H9 (cell line): ENCODE measurements around the gene ZBED5. TPM values are rescaled to one million over a fixed set of nuclear protein-coding genes. Genes with fewer than 3 reads are reported as not detected.

Experiments
- DNase-seq: peaks from one replicate; pipeline ENCODE4 v3.0.0-alpha.2; 2017
- H2AFZ ChIP-seq: one replicate; pipeline ENCODE4 v1.6.1; 2013; ENCODE audit warnings: mild to moderate bottlenecking, low read length, control low read depth, moderate library complexity
- H2AK5ac ChIP-seq: 2 replicates; pipeline ENCODE4 v1.6.1; 2013; ENCODE audit warnings: low read length, control low read depth, mixed read lengths; ENCODE audit not compliant: insufficient read length
- H2BK120ac ChIP-seq: one replicate; pipeline ENCODE4 v1.6.1; 2013; ENCODE audit warnings: low read depth, mild to moderate bottlenecking, low read length, control low read depth, inconsistent platforms; ENCODE audit not compliant: poor library complexity, severe bottlenecking
- H2BK12ac ChIP-seq: 2 replicates; pipeline ENCODE4 v1.6.1; 2013; ENCODE audit warnings: low read length, control low read depth, mixed read lengths, low read depth; ENCODE audit not compliant: insufficient read length
- H2BK15ac ChIP-seq: 2 replicates; pipeline ENCODE4 v1.6.1; 2013; ENCODE audit warnings: low read depth, low read length, control low read depth
- H2BK20ac ChIP-seq: one replicate; pipeline ENCODE4 v1.6.1; 2013; ENCODE audit warnings: low read depth, mild to moderate bottlenecking, low read length, control low read depth, inconsistent platforms; ENCODE audit not compliant: poor library complexity, severe bottlenecking
- H2BK5ac ChIP-seq: 2 replicates; pipeline ENCODE4 v1.6.1; 2013; ENCODE audit warnings: low read length, control low read depth, mixed read lengths; ENCODE audit not compliant: insufficient read length
- H3K14ac ChIP-seq: 2 replicates; pipeline ENCODE4 v1.6.1; 2013; ENCODE audit warnings: low read length, control low read depth; ENCODE audit not compliant: insufficient read depth
- H3K18ac ChIP-seq: 2 replicates; pipeline ENCODE4 v1.6.1; 2013; ENCODE audit warnings: low read depth, mild to moderate bottlenecking, mixed read lengths, low read length, control low read depth; ENCODE audit not compliant: insufficient read length
- H3K23ac ChIP-seq: 2 replicates; pipeline ENCODE4 v1.6.1; 2013; ENCODE audit warnings: low read length, control low read depth, mixed read lengths, low read depth; ENCODE audit not compliant: insufficient read length
- H3K23me2 ChIP-seq: 2 replicates; pipeline ENCODE4 v1.6.1; 2013; ENCODE audit warnings: low read depth, mild to moderate bottlenecking, mixed read lengths, low read length, control low read depth; ENCODE audit not compliant: insufficient read length, poor library complexity, severe bottlenecking
- H3K27ac ChIP-seq: 2 replicates; pipeline ENCODE4 v1.5.1; 2013; ENCODE audit warnings: low read length, control low read depth, mixed read lengths, low read depth; ENCODE audit not compliant: insufficient read length
- H3K27me3 ChIP-seq: 2 replicates; pipeline ENCODE4 v1.6.1; 2013; ENCODE audit warnings: low read length, control low read depth, inconsistent platforms; ENCODE audit not compliant: insufficient read depth
- H3K4ac ChIP-seq: 2 replicates; pipeline ENCODE4 v1.6.1; 2013; ENCODE audit warnings: low read depth, mild to moderate bottlenecking, control low read depth, inconsistent platforms, low read length, moderate library complexity
- H3K4me1 ChIP-seq: 2 replicates; pipeline ENCODE4 v1.6.1; 2013; ENCODE audit warnings: low read length, control low read depth, inconsistent platforms; ENCODE audit not compliant: insufficient read depth
- H3K4me2 ChIP-seq: 2 replicates; pipeline ENCODE4 v1.6.1; 2013; ENCODE audit warnings: low read length, control low read depth, mixed read lengths; ENCODE audit not compliant: insufficient read length, insufficient read depth
- H3K56ac ChIP-seq: 2 replicates; pipeline ENCODE4 v1.6.1; 2013; ENCODE audit warnings: low read depth, mild to moderate bottlenecking, mixed read lengths, low read length, control low read depth; ENCODE audit not compliant: insufficient read length
- H3K79me1 ChIP-seq: 2 replicates; pipeline ENCODE4 v1.6.1; 2013; ENCODE audit warnings: low read depth, mild to moderate bottlenecking, moderate library complexity, low read length, control low read depth, inconsistent platforms; ENCODE audit not compliant: insufficient read depth, poor library complexity, severe bottlenecking
- H3K79me2 ChIP-seq: 2 replicates; pipeline ENCODE4 v1.6.1; 2013; ENCODE audit warnings: low read length, control low read depth, inconsistent platforms; ENCODE audit not compliant: insufficient read depth
- H3K9ac ChIP-seq: 2 replicates; pipeline ENCODE4 v1.6.1; 2013; ENCODE audit warnings: low read length, control low read depth, mixed read lengths; ENCODE audit not compliant: insufficient read length; ENCODE audit errors: extremely low read depth
- H3K9me3 ChIP-seq: one replicate; pipeline ENCODE4 v1.6.1; 2013; ENCODE audit warnings: low read depth, low read length, inconsistent platforms; ENCODE audit not compliant: control insufficient read depth
- H3T11ph ChIP-seq: one replicate; pipeline ENCODE4 v1.6.1; 2013; ENCODE audit warnings: mild to moderate bottlenecking, low read length, control low read depth, inconsistent platforms
- H4K20me1 ChIP-seq: one replicate; pipeline ENCODE4 v1.6.1; 2013; ENCODE audit not compliant: control insufficient read depth, insufficient read length, insufficient read depth
- H4K5ac ChIP-seq: 2 replicates; pipeline ENCODE4 v1.6.1; 2013; ENCODE audit warnings: low read depth, mild to moderate bottlenecking, mixed read lengths, low read length, control low read depth; ENCODE audit not compliant: insufficient read length
- H4K8ac ChIP-seq: replicated peaks from 2 replicates; pipeline ENCODE4 v1.6.1; 2013; ENCODE audit warnings: low read length, control low read depth, mixed read lengths, low read depth; ENCODE audit not compliant: insufficient read length
- H4K91ac ChIP-seq: 2 replicates; pipeline ENCODE4 v1.6.1; 2013; ENCODE audit warnings: low read depth, mild to moderate bottlenecking, moderate library complexity, mixed read lengths, low read length, control low read depth; ENCODE audit not compliant: insufficient read length
- H3K27ac Mint-ChIP-seq, 3 experiments: 2 replicates in 2 of 3; 3 replicates in 1 of 3; pipeline ENCODE4 v1.8.0; 2020 to 2021; ENCODE audit warnings: mixed read lengths in 3 of 3, mild to moderate bottlenecking in 1 of 3, moderate library complexity in 1 of 3
- H3K27me3 Mint-ChIP-seq: 2 replicates; pipeline ENCODE4 v1.8.0; 2021; ENCODE audit warnings: low read depth, mild to moderate bottlenecking, moderate library complexity, mixed read lengths
- H3K36me3 Mint-ChIP-seq, 3 experiments: 2 replicates in 2 of 3; 3 replicates in 1 of 3; pipeline ENCODE4 v1.8.0; 2020 to 2021; ENCODE audit warnings: low read depth in 3 of 3, mixed read lengths in 3 of 3; ENCODE audit not compliant: insufficient read depth in 1 of 3
- H3K4me1 Mint-ChIP-seq, 2 experiments: 2 replicates each; pipeline ENCODE4 v1.8.0; 2020; ENCODE audit warnings: mixed read lengths in 2 of 2
- H3K4me3 Mint-ChIP-seq, 2 experiments: 2 replicates in 1 of 2; 3 replicates in 1 of 2; pipeline ENCODE4 v1.8.0; 2020 to 2021; ENCODE audit warnings: mild to moderate bottlenecking in 2 of 2, mixed read lengths in 2 of 2, moderate library complexity in 1 of 2
- H3K9me3 Mint-ChIP-seq, 2 experiments: 2 replicates in 1 of 2; 3 replicates in 1 of 2; pipeline ENCODE4 v1.8.0; 2020; ENCODE audit warnings: mild to moderate bottlenecking in 2 of 2, mixed read lengths in 2 of 2, moderate library complexity in 1 of 2
- CTCF ChIP-seq: fragments of 200-600 bp; sonication (generic); conservative IDR thresholded peaks from 3 replicates; pipeline ENCODE4 v1.8.0; 2021; ENCODE audit warnings: antibody characterized with exemption, mild to moderate bottlenecking
- WGBS: extraction: QIAGEN DNeasy Blood & Tissue Kit; methylation state at CpG from one replicate; pipeline ENCODE4 v1.1.7; 2013; ENCODE audit warnings: missing lambda C conversion rate, low lambda C conversion rate, mixed read lengths; ENCODE audit not compliant: insufficient read length; ENCODE audit errors: extremely low coverage; 5-methylcytosine and 5-hydroxymethylcytosine counted together
- total RNA-seq: library from RNA; stranded (reverse); gene quantifications from 2 replicates; pipeline ENCODE4 v1.2.1, GENCODE V29; 2021

The ZBED5 gene
- total RNA-seq, 1 experiment from 2014 or later, result 65.8 TPM

DNA sequence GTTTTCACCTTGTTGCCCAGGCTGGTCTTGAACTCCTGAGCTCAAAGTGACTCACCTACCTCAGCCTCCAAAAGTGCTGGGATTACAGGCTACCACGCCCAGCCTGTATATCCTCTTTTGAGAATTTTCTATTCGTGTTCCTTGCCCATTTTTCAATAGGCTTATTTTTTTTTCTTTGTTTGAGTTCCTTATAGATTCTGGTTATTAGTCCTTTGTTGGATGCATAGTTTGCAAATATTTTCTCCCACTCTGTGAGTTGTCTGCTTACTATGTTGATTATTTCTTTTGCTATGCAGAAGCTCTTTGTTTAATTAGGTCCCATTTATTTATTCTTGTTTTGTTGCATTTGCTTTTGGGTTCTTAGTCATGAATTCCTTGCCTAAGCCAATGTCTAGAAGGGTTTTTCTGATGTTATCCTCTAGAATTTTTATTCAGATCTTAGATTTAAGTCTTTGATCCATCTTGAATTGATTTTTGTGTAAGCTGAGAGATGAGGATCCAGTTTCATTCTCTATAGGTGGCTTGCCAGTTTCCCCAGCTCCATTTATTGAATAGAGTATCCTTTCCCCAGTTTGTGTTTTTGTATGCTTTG is 17.7 kb upstream of the ZBED5 start:
- no peak overlapping the region for H3T11ph ChIP-seq
- no peak overlapping the region for H3K56ac ChIP-seq
- no peak overlapping the region for H4K8ac ChIP-seq
- no peak for TF ChIP-seq CTCF
- Mint-ChIP-seq H3K36me3 (peaks cover 3 to 18% (median 5%) of the 10 kb centered on the region in 3 experiments; a peak in 6 of 7 replicates), H3K4me1 (peaks cover 9 to 14% of the 10 kb centered on the region in 2 experiments), H3K27me3 (no peaks in the 10 kb centered on the region), H3K27ac (no peak overlapping the region; a peak in 1 of 7 replicates), H3K4me3 (no peak overlapping the region), H3K9me3 (peaks cover 17 to 22% of the 10 kb centered on the region in 2 experiments)
- no peaks in the 10 kb centered on the region for H3K79me2 ChIP-seq
- no peaks in the 10 kb centered on the region for H3K79me1 ChIP-seq
- H2BK120ac ChIP-seq, result no peak overlapping the region
- no peak for DNase-seq
- no CpG with 5 or more reads among the region's 2 CpGs for WGBS
- no peaks in the 10 kb centered on the region for H3K23me2 ChIP-seq
- no peak overlapping the region for H4K5ac ChIP-seq
- no peak overlapping the region for H3K14ac ChIP-seq
- H2BK12ac ChIP-seq, result no peak overlapping the region
- H3K27ac ChIP-seq, result no peak overlapping the region
- H3K4me2 ChIP-seq, result no peak overlapping the region
- no peak overlapping the region for H2BK20ac ChIP-seq
- H4K20me1 ChIP-seq, result no peaks in the 10 kb centered on the region
- H4K91ac ChIP-seq, result no peak overlapping the region
- no peak overlapping the region for H3K4ac ChIP-seq
- H2BK5ac ChIP-seq, result no peak overlapping the region
- H3K18ac ChIP-seq, result no peak overlapping the region
- H3K9ac ChIP-seq, result no peak overlapping the region
- H3K9me3 ChIP-seq, result no peaks in the 10 kb centered on the region
- no peaks in the 10 kb centered on the region for H3K27me3 ChIP-seq
- H3K23ac ChIP-seq, result no peak overlapping the region
- H2BK15ac ChIP-seq, result no peak overlapping the region
- H2AK5ac ChIP-seq, result no peak overlapping the region
- H3K4me1 ChIP-seq, result peaks cover 2% of the 10 kb centered on the region; the same call in 1 of the 2 replicates
- no peak overlapping the region for H2AFZ ChIP-seq
